ENCODE measurements around the gene CDK6.
"Not testable (repeated sequence)": the region's sequence is repeated elsewhere in the genome, so short reads cannot be mapped to it uniquely, and the experiment has no call there.

Gene CDK6

GRCh38 chr7:92836489-92836999 is at the start of gene CDK6:
Gene CDK6, minus strand, starts transcription at chr7:92836573. Its CDS starts 3,250 bp downstream, at chr7:92833323.
- H3K27ac Mint-ChIP-seq: peak within 1 kb of the TSS; percentile 84
- H3K4me1 Mint-ChIP-seq (ENCODE audit: low read depth): peaks cover 25% of the 10 kb centered on the region
- H3K9me3 Mint-ChIP-seq: no peaks in the 10 kb centered on the region
- peaks cover 25% of the 10 kb centered on the region for H3K36me3 Mint-ChIP-seq (ENCODE audit: low read depth)
- peak within 1 kb of the TSS; percentile 92 for H3K4me3 Mint-ChIP-seq
- intact Hi-C loops (cut with micrococcal nuclease): no loop called here
- H3K27me3 Mint-ChIP-seq: peaks cover 6% of the 10 kb centered on the region

DNA sequence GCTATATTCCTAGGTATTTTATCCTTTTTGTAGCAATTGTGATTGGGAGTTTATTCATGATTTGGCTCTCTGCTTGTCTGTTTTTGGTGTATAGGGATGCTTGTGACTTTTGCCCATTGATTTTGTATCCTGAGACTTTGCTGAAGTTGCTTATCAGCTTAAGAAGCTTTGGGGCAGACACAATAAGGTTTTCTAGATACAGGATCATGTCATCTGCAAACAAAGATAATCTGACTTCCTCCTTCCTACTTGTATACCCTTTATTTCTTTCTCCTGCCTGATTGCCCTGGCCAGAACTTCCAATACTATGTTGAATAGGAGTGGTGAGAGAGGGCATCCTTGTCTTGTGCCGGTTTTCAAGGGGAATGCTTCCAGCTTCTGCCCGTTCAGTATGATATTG is 49.7 kb upstream of the CDK6 start:
- intact Hi-C loops (cut with micrococcal nuclease); H3K36me3 Mint-ChIP-seq (ENCODE audit: low read depth); H3K4me3 Mint-ChIP-seq; H3K27me3 Mint-ChIP-seq; H3K27ac Mint-ChIP-seq: not testable (repeated sequence)
- Mint-ChIP-seq H3K4me1 (ENCODE audit: low read depth) (peaks cover 13% of the 10 kb centered on the region), H3K9me3 (peaks cover 34% of the 10 kb centered on the region)

DNA sequence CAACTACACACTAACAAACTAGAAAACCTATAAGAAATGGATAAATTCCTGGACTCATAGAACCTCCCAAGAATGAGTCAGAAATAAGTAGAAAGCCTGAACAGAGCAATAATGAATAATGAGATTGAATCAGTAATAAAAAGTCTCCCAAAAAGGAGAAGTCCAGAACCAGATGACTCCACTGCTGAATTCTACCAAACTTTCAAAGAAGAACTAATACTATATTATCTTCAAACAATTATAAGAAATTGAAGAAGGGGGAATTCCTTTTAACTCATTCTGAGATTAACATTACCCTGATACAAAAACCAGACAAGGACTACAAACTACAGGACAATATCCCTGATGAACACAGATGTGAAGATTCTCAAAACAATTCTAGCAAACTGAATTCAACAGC is 47.8 kb upstream of the CDK6 start:
- Mint-ChIP-seq H3K4me3 (no peak overlapping the region), H3K4me1 (ENCODE audit: low read depth) (peaks cover 18% of the 10 kb centered on the region), H3K9me3 (peaks cover 34% of the 10 kb centered on the region), H3K36me3 (ENCODE audit: low read depth) (no peaks in the 10 kb centered on the region), H3K27ac (no peak overlapping the region), H3K27me3 (no peaks in the 10 kb centered on the region)
- intact Hi-C loops (cut with micrococcal nuclease): no loop called here

DNA sequence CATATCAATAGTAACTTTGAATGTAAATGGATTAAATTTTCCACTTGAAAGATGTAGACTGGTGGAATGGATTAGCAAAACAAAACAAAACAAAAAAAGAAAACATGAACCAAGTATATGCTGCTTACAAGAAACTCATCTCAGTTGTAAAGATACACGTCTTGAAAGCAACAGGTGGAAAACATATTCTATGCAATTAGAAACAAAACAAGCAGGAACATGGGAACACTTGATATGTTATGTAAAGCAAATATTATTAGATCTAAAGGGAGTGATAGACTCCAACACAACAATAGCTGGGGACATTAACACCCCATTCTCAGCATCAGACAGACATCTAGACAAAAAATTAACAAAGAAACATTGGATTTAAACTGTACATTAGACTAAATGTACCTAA is 46.4 kb upstream of the CDK6 start:
- Mint-ChIP-seq H3K27me3 (no peaks in the 10 kb centered on the region), H3K4me3 (no peak overlapping the region), H3K36me3 (ENCODE audit: low read depth) (no peaks in the 10 kb centered on the region), H3K9me3 (peaks cover 30% of the 10 kb centered on the region), H3K4me1 (ENCODE audit: low read depth) (peaks cover 18% of the 10 kb centered on the region), H3K27ac (no peak overlapping the region)
- intact Hi-C loops (cut with micrococcal nuclease): no loop called here

DNA sequence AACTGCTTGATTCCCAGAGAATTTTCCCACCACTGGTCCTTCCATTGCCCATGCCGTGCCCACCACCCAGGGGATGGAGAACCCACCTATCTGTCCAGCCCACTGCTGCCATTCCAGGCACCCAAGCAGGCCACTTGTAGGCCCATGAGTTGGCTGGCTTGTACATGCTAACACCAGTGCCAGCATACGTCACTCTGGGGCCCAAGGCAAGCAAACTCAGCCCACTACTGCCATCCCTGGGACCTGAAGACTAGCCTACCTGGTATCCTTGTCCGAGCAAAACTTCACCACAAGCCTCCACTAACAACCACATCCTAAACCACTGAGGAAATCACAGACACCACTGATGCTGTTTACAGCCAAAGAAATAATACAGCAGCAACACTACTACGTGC is 44.7 kb upstream of the CDK6 start:
- H3K27me3 Mint-ChIP-seq: no peaks in the 10 kb centered on the region
- H3K9me3 Mint-ChIP-seq: peaks cover 19% of the 10 kb centered on the region
- intact Hi-C loops (cut with micrococcal nuclease): no loop called here
- H3K4me1 Mint-ChIP-seq (ENCODE audit: low read depth): peaks cover 24% of the 10 kb centered on the region
- no peaks in the 10 kb centered on the region for H3K36me3 Mint-ChIP-seq (ENCODE audit: low read depth)
- H3K4me3 Mint-ChIP-seq: no peak overlapping the region
- no peak overlapping the region for H3K27ac Mint-ChIP-seq

GRCh38 chr7:92880212-92881090 is 44.1 kb upstream of the CDK6 start:
- no peaks in the 10 kb centered on the region for H3K27me3 Mint-ChIP-seq
- H3K4me3 Mint-ChIP-seq: no peak overlapping the region
- no peaks in the 10 kb centered on the region for H3K36me3 Mint-ChIP-seq (ENCODE audit: low read depth)
- peaks cover 25% of the 10 kb centered on the region for H3K4me1 Mint-ChIP-seq (ENCODE audit: low read depth)
- peaks cover 19% of the 10 kb centered on the region for H3K9me3 Mint-ChIP-seq
- intact Hi-C loops (cut with micrococcal nuclease): no loop called here
- H3K27ac Mint-ChIP-seq: no peak overlapping the region

DNA sequence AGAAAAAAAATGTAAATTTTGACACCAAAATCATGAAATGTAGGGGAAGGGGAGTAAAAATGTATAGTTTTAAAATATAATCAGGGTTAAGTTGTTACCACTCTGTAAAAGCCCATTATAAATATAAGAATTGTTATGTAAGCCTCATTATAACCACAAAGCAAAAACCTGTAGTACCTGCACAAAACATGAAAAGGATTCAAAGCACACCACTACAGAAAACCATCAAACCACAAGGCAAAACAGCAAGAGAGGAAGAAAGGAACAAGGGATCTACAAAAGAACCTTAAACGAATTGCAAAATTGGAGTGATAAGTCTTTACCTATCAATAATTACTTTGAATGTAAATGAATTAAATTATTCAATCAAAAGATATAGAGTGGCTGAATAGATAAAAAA is 41.0 kb upstream of the CDK6 start:
- Mint-ChIP-seq H3K27ac (no peak overlapping the region), H3K4me1 (ENCODE audit: low read depth) (peaks cover 18% of the 10 kb centered on the region), H3K36me3 (ENCODE audit: low read depth) (no peaks in the 10 kb centered on the region), H3K27me3 (no peaks in the 10 kb centered on the region), H3K9me3 (peaks cover 10% of the 10 kb centered on the region), H3K4me3 (no peak overlapping the region)
- intact Hi-C loops (cut with micrococcal nuclease): no loop called here

- intact Hi-C loops (cut with micrococcal nuclease): no loop called here
- H3K4me3 Mint-ChIP-seq: no peak overlapping the region
Measured at GRCh38 chr7:92876836-92877235, 40.5 kb upstream of the CDK6 start.

GRCh38 chr7:92875719-92876118 is 39.3 kb upstream of the CDK6 start:
- Mint-ChIP-seq H3K4me1 (ENCODE audit: low read depth) (peaks cover 18% of the 10 kb centered on the region), H3K27me3 (no peaks in the 10 kb centered on the region), H3K9me3 (no peaks in the 10 kb centered on the region), H3K27ac (no peak overlapping the region), H3K4me3 (no peak overlapping the region), H3K36me3 (ENCODE audit: low read depth) (no peaks in the 10 kb centered on the region)
- intact Hi-C loops (cut with micrococcal nuclease): no loop called here

More at GRCh38 chr7:92876836-92877235, 40.5 kb upstream of the CDK6 start:
- H3K4me1 Mint-ChIP-seq (ENCODE audit: low read depth): peaks cover 18% of the 10 kb centered on the region
- H3K36me3 Mint-ChIP-seq (ENCODE audit: low read depth): no peaks in the 10 kb centered on the region
- H3K9me3 Mint-ChIP-seq: peaks cover 5% of the 10 kb centered on the region
- H3K27ac Mint-ChIP-seq: peak overlapping the region; percentile 19
- no peaks in the 10 kb centered on the region for H3K27me3 Mint-ChIP-seq

DNA sequence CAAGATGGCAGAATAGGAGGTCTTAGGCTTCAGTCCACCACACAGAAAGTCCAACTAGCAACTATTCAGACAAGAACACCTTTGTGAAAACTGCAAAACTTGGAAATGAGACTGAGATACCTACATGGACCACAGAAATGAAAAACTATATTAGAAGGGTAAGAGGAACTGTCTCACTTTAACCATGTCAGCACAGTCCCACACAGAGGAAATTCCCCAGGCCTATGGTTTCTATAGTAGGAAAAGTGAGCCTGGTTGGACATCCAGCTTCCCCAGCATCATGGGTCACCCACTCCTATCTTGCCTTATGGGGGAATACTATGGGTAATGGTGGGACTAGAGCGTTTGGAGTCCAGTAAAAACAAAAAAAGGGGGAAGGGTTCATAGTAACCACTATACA is 38.8 kb upstream of the CDK6 start:
- Mint-ChIP-seq H3K4me1 (ENCODE audit: low read depth) (peaks cover 18% of the 10 kb centered on the region), H3K9me3 (peaks cover under 1% of the 10 kb centered on the region), H3K27me3 (no peaks in the 10 kb centered on the region), H3K36me3 (ENCODE audit: low read depth) (no peaks in the 10 kb centered on the region), H3K27ac (no peak overlapping the region), H3K4me3 (no peak overlapping the region)
- intact Hi-C loops (cut with micrococcal nuclease): no loop called here

DNA sequence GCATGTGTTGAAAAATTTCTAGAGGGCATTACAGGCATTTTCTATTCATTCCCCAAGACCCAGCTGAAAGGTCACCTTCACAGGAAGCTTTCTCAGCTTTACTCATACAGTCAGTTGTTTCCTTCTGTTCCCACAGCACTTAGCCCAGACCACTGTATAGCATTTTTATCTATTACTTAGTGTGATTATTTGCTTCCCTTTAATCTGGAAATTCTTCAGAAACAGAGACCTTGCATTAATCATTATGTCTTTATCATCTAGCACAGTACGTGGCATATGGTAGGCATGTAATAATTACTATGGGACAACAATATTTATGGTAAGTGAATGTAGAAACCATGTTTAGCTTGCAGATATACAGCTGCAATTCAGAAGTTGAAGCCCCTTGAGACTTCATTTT is 38.2 kb upstream of the CDK6 start:
- Mint-ChIP-seq H3K9me3 (peaks cover 6% of the 10 kb centered on the region), H3K27me3 (no peaks in the 10 kb centered on the region), H3K4me1 (ENCODE audit: low read depth) (peaks cover 13% of the 10 kb centered on the region), H3K4me3 (no peak overlapping the region), H3K27ac (no peak overlapping the region), H3K36me3 (ENCODE audit: low read depth) (no peaks in the 10 kb centered on the region)
- intact Hi-C loops (cut with micrococcal nuclease): no loop called here

DNA sequence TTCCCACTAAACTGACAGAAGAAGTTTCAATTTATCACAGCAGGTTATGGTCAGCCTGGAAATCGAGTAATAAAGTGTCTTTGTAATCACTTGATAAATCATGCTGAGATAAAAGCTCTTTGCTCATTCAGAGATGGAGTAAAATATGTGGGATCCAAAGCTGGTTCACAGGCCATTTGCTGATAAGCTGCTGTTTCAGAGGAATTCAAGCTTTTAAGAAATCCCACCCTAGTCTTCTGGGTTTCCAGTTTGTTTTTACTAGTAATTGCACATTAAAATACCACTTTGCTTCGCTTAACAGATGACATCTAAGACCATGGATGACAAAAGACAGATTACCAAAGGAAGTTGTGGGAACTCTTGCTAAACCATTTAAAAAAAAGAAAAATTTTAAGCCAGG is 37.4 kb upstream of the CDK6 start:
- Mint-ChIP-seq H3K27me3 (no peaks in the 10 kb centered on the region), H3K36me3 (ENCODE audit: low read depth) (no peaks in the 10 kb centered on the region), H3K4me3 (no peak overlapping the region), H3K9me3 (peaks cover 14% of the 10 kb centered on the region), H3K4me1 (ENCODE audit: low read depth) (peaks cover 13% of the 10 kb centered on the region), H3K27ac (no peak overlapping the region)
- intact Hi-C loops (cut with micrococcal nuclease): no loop called here

DNA sequence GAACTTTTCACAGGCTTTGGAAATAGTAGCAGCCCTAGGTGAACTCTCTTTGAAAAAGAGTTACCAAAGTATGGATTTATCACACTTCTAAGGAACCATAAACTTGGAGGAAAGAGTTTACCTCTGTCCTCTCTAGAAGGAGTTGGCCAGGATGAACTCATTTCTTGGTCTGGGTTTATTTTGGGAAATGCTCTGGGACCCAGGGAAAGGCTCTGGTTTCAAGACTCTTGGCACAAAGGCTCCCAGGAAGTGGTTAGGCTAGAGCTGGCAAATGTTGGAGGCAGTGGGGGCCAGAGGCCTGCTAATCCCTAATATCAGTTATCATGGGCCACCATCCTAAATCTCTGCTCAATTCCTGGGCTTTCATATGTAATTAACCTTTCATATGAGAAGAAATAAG is 36.3 kb upstream of the CDK6 start:
- no peak overlapping the region for H3K4me3 Mint-ChIP-seq
- H3K4me1 Mint-ChIP-seq (ENCODE audit: low read depth): peaks cover 13% of the 10 kb centered on the region
- intact Hi-C loops (cut with micrococcal nuclease): no loop called here
- H3K36me3 Mint-ChIP-seq (ENCODE audit: low read depth): no peaks in the 10 kb centered on the region
- no peak overlapping the region for H3K27ac Mint-ChIP-seq
- H3K27me3 Mint-ChIP-seq: no peaks in the 10 kb centered on the region
- H3K9me3 Mint-ChIP-seq: peaks cover 22% of the 10 kb centered on the region

DNA sequence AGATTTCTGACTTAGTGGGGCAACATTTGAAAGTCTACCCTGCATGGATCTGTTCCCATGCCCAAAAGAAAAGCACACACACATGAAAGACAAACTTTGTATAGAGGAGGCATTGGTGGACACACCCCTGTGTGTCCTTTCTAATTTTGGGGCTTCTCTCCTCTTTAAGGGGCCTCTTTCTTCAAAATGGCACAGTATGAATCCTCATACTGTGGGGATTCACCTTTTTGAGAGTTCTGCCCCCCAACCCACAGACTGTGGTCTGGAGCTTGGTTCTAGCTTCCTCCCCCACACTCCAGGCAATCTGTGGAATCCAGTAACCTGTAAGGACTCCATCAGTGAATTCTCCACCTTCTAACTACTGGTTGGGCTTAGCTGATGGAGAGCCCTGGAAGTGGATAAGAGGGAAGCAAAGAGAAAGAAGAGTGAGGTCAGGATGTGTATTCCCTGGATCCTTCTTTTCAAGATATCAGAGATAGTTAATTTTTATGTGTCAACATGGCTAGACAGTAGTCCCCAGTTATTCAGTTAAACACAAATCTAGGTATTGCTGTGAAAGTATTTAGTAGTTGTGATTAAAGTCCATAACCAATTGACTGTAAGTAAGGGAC is 32.4 kb upstream of the CDK6 start:
- Mint-ChIP-seq H3K4me1 (ENCODE audit: low read depth) (no peaks in the 10 kb centered on the region), H3K36me3 (ENCODE audit: low read depth) (no peaks in the 10 kb centered on the region)

More for the DNA sequence above, 32.4 kb upstream of the CDK6 start:
- Mint-ChIP-seq H3K9me3 (peaks cover 30% of the 10 kb centered on the region), H3K4me3 (no peak overlapping the region), H3K27me3 (no peaks in the 10 kb centered on the region), H3K27ac (no peak overlapping the region)
- intact Hi-C loops (cut with micrococcal nuclease): loop anchor here (10.0 kb wide), 1 partner anchor 176 kb away; no protein-coding TSS in a partner anchor

All from dendritic cell treated with granulocyte-macrophage colony-stimulating factor and Interleukin-4, amounts not matched to agents 40 ng/mL and 50 ng/mL, for 4 days (primary cell).